ENCODE results near the gene ERCC4.

ERCC4 gene

DNA sequence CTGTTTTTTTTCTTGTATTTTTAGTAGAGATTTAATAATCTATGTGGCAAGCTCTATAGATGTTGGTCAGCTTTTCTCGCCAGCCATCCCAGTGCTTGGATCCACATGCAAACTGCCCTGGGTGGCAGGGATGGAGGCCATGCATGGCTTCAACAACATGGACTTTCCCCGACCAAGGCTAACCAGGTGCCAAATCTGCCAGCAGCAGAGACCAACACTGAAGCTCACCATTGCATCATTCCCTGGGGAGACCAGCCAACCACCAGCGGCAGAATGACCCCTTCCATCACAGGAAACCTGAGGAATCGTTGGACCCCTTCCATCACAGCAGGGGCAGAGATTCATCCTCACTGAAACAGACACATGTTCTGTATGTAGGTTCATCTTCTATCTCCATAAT lies 27.7 kb upstream of the ERCC4 start:
- TF ChIP-seq, protein P1, sequence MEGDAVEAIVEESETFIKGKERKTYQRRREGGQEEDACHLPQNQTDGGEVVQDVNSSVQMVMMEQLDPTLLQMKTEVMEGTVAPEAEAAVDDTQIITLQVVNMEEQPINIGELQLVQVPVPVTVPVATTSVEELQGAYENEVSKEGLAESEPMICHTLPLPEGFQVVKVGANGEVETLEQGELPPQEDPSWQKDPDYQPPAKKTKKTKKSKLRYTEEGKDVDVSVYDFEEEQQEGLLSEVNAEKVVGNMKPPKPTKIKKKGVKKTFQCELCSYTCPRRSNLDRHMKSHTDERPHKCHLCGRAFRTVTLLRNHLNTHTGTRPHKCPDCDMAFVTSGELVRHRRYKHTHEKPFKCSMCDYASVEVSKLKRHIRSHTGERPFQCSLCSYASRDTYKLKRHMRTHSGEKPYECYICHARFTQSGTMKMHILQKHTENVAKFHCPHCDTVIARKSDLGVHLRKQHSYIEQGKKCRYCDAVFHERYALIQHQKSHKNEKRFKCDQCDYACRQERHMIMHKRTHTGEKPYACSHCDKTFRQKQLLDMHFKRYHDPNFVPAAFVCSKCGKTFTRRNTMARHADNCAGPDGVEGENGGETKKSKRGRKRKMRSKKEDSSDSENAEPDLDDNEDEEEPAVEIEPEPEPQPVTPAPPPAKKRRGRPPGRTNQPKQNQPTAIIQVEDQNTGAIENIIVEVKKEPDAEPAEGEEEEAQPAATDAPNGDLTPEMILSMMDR (IDR thresholded peaks at IDR 0.05), result no peak

DNA sequence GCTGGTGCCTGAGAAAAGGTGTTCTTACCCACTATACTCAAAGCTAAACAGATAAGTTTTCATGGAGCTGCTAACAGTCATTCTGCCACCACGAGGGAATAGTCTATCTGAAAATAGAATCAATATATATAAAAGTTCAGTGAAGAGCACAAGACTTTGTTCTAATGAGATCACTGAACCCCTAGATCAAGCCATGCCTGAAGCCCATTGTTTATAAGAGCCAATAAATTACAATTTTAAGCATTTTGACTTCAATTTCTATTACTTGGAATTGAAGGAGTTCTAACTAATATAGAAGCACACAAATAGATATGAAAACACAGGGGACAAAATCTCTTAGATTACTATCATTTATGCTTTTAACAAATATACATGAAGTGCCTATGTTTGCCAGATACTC lies 24.4 kb upstream of the ERCC4 start:
- TF ChIP-seq, protein P1 (IDR thresholded peaks at IDR 0.05), result no peak

DNA sequence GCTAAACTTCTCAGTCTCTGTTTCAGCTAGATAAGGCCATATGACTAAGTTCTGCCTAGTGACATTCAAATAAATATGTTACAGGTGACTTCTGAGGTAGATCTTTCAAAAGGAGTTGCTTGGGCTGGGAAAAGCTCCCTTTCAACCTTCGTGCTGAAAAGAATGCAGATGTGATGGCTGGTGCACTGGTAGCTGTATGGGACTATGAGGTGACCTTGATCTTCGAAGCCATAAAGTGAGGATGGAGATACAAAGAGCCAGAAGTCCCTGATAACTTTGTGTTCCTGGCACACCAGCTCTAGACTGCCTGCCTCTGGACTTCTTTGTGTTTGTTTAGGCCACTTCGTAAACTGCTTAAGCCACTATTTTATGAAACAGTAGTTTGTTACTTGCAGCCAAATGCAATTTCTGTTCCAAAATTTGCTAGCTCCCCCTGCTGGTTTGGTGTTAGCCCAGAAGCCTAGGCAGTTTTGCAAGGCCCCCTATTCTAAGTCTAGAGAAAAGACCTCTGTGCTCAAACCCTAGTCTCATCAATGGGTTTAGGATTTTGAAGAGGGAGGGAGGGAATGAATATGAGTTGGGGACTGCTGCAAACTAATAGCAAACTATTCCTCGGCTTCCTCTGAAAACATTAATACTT lies 23.3 kb upstream of the ERCC4 start:
- TF ChIP-seq, protein P1 (IDR thresholded peaks at IDR 0.05), result no peak

DNA sequence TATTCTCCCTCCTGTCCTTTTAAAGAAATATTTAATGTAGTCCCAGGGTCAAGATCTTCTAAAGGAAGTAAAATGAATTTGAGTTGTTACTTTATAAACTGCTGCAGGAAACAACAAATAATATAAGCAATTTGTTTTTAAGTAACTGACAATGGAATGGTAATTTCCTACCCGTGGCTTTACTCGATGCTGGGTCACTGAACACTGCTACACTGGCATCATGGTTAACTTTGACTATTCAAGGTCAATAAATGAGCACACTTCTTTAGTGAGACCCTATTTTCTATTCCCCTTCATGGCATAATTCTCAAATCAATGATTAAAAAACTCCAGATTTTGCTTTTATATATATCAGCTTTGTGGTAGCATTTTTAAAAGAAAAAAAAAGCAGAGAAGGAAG lies 22.1 kb upstream of the ERCC4 start:
- TF ChIP-seq, protein P1 (IDR thresholded peaks at IDR 0.05), result no peak

DNA sequence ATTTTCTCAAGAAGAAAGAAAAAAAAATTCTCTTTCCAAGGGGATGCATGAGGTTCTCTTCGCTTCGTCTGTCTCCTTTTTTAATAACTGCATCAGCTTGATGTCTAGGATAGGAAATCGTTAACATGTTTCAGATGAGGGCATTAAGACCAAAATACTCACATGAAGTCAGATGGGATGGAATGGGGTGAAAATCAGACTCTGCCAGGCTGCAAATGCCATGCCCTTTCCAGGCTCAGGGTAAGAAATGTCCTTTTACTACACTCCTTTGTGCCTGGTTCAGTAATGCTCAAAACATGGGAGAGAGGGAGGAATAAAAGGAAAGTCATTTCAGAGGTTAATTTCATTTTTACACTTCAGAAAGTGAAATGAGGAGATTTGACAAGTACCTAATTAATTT lies 21.7 kb upstream of the ERCC4 start:
- TF ChIP-seq, protein P1 (IDR thresholded peaks at IDR 0.05), result no peak

DNA sequence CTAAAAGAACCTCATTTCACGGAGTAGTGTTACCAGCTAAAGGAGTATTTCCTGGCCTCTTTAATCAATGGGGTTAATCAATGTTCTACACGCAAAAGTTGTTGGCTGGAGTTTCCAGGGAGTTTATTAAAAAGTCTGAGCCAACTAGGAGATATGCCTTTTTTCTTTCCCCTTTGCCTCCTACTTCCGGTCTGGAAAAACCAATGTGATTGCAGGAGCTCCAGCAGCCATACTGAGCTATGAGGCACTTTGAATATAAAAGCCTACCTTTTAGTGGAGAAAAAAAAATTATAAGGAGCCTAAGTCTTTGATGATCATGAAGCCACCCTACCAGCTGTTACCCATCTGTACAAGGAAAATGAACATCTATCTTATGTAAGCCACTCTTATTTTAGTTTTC lies 17.9 kb upstream of the ERCC4 start:
- TF ChIP-seq, protein P1 (IDR thresholded peaks at IDR 0.05), result no peak

DNA sequence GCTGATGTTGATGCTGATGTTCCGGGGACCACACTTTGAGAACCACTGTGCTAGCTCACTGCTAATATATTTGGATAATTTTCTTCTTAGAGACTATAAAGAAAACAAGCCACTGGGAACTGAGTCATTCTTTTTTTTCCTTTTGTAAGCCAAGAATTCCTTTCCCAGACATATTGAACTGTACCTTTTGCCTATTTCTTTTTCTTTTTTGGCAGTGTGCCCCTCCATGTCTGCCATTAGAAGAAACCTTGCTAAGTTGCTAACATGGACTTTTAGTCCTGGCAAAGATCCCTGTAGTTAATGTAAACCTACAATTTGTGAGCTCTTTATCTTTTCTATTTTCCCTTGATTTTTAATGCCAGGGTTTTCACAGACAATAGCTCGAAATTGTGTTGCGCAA lies 17.3 kb upstream of the ERCC4 start:
- TF ChIP-seq, protein P1 (IDR thresholded peaks at IDR 0.05), result no peak

DNA sequence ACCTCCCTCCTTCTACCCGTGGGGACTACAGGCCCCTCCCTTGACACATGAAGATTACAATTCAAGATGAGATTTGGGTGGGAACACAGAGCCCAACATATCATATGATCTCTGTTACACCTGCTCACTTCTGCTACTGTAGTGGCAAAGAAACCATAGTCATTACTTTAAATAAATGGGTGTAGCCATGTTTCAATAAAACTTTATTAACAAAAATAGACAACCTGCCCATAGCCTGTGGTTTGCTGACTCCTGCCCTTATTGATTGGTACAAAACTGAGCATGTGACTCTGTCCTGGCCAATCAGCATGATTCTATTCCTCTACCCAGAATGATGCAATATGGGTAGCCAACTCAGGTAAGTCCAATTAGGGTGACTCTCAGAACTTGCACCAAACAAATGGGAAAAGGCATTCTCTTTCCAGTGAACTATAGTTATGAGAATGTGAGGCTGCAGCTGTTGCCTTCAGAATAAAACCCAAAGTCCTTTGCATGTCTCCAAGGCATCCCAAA lies 15.7 kb upstream of the ERCC4 start:
- TF ChIP-seq, protein P1 (IDR thresholded peaks at IDR 0.05), result no peak
